Amniotic stem cell (primary cell): ENCODE results near the gene PLEKHA1.

Source experiments
- DNase-seq: peaks from one replicate; lab custom pipeline; 2025; lab: John Stamatoyannopoulos, UW

PLEKHA1 gene

GRCh38 chr10:122480146-122480833, 105.8 kb downstream of the PLEKHA1 start:
- DNase-seq: no peak

- no peak for DNase-seq
Measured at GRCh38 chr10:122481296-122482056, 107.0 kb downstream of the PLEKHA1 start.
